HT1080 (cell line): ENCODE data around the gene TEX54. TPM values are rescaled to one million over a fixed set of nuclear protein-coding genes. Genes with fewer than 3 reads are reported as not detected.
A peak's percentile ranks its signal among the peaks of the same experiment; 100 is the strongest.
"Not testable (repeated sequence)": the region's sequence is repeated elsewhere in the genome, so short reads cannot be mapped to it uniquely, and the experiment has no call there.

Experiments
- DNase-seq: peaks from one replicate; pipeline ENCODE4 v3.0.0-alpha.2; 2015; ENCODE audit warnings: low read depth
- total RNA-seq: library from RNA; depleted of rRNA; stranded (reverse); fragments of >200 nt; shearing (Covaris generic); gene quantifications from 2 replicates; pipeline ENCODE4 v1.2.3, GENCODE V29; 2014

The TEX54 gene
- total RNA-seq, 1 experiment from 2014 or later: 0.66 TPM

GRCh38 chr11:62855571-62856332, 23.1 kb upstream of the TEX54 start:
- DNase-seq: peak; percentile 99

- DNase-seq: no peak
Measured at GRCh38 chr11:62854825-62855570, 22.4 kb upstream of the TEX54 start.

DNA sequence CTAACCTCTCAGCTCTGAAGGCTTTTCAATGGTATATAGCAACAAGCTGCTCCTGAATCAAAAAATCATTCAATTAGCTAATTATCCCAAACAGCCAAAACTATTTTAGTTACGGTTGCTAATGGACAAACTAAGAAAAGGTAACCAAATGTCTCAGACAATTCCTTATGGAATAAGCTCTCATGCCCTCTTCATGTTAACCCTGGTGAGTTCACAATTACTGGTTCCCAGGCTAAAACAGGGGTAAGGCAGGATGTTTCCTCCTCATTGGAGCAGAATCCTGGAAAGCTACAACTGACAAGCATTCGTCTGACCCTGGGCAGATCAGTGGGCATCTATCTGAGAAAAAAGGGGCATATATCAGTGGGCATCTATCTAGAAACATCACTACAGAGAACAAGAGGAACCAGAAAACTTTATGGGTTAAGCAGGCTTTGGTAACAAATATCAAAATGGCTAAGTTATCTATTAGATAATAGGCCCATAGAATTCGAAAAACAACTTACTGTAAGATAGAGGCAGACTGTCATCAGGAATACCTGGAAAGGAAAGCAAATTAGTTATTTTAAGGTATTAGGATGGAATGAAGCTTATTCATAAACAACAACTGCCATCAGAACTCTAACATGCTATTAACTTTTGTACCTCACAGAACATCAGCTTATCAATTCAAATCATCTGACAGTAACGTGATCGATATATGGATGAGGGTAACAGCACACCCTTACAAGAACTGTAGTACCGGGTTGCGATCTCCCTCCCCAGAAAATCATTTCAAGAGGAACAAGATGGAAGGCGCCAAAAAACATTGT, 21.6 kb upstream of the TEX54 start:
- no peak for DNase-seq

GRCh38 chr11:62853279-62853965, 20.8 kb upstream of the TEX54 start:
- DNase-seq: no peak

- no peak for DNase-seq
Measured at GRCh38 chr11:62852523-62853188, 20.0 kb upstream of the TEX54 start.

- DNase-seq: no peak
Measured at GRCh38 chr11:62851807-62852522, 19.3 kb upstream of the TEX54 start.

DNA sequence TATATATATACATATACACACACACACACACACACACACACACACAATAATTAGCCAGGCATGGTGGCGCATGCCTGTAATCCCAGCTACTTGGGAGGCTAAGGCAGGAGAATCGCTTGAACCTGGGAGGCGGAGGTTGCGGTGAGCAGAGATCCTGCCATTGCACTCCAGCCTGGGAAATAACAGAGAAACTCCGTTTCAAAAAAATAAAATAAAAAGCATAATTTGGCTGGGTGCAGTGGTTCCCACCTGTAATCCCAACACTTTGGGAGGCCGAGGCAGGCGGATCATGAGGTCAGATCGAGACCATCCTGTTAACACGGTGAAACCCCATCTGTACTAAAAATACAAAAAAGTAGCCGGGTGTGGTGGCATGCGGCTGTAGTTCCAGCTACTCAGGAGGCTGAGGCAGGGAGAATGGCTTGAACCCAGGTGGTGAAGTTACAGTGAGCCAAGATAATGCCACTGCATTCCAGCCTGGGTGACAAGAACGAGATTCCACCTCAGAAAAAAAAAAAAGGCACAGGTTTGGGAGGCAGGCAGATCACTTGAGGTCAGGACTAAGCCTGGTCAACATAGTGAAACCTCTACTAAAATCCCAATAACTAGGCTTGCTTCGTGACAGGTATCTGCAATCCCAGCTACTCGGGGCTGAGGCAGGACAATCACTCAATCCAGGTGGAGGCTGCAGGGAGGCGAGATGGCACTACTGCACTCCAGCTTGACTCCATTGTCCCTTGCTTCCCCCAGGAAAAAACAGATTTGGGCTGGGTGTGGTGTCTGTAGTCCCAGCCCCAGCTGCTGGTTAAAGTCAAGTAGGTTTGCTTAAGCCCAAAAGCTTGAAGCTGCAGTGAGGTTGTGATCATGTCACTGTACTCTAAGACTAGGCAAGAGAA, 18.5 kb upstream of the TEX54 start:
- DNase-seq: peak; percentile 84

GRCh38 chr11:62847767-62848314, 15.2 kb upstream of the TEX54 start:
- no peak for DNase-seq

DNA sequence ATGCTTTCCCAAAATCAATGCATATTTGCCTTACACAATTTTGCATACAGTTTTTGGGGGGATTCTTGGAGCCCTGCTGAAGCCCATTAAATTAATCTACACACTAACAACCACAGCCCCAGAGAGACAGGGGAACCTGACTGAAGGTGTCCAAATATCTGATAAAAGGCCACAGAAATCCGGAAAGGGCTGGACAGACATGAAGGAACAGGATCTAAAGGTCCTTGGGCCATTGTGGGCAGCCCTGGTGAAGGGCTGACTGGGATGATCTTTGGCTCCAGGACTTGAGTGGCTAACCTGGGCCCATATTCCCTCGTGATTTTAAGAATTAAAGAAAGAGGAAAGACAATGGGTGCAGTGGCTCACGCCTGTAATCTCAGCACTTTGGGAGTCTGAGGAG, 13.5 kb upstream of the TEX54 start:
- no peak for DNase-seq

DNA sequence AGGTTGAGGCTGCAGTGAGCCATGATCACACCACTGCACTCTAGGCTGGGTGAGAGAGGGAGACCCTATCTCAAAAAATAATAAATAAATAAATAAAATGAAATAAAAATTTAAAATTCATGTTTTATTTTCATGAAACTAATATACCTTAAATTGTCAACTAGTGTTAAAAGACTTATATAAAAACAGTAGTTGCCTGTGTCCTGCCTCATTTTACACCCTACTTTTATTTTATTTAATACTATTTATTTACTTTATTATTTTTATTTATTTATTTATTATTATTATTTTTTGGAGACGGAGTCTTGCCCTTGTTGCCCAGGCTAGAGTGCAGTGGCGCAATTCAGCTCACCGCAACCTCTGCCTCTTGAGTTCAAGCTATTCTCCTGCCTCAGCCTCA, 11.5 kb upstream of the TEX54 start:
- DNase-seq: no peak

DNA sequence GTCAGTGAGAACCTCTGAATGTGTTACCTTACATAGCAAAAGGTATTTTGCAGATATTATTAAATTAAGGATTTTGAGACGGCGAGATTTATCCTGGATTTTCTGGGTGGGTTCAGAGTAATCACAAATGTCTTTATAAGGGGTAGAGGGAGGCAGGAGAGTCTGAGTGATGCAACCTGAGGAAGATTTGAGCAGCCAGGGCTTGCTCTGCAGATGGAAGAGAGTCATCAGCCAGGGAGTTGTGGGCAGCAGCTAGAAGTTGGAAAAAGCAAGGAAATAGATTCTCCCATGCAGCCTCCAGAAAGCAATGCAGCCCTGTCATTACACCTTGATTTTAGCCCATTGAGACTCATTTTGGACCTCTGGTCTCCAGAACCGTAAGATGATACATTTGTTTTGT, 10.8 kb upstream of the TEX54 start:
- no peak for DNase-seq

DNA sequence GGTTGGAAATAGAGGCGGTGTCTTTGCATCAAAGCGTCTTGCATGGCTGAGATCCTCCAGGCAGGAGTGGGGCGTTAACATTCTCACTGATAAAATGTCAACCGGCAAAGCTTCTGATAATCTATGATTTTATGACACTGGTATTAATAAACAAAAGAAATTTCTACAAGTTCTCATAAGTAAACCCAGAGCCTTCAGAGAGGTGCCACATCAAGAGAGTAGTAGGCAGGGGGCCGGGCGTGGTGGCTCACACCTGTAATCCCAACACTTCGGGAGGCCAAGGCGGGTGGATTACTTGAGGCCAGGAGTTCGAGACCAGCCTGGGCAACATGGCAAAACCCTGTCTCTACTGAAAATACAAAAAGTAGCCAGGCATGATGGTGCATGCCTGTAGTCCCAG, 10.2 kb upstream of the TEX54 start:
- not testable (repeated sequence) for DNase-seq

DNA sequence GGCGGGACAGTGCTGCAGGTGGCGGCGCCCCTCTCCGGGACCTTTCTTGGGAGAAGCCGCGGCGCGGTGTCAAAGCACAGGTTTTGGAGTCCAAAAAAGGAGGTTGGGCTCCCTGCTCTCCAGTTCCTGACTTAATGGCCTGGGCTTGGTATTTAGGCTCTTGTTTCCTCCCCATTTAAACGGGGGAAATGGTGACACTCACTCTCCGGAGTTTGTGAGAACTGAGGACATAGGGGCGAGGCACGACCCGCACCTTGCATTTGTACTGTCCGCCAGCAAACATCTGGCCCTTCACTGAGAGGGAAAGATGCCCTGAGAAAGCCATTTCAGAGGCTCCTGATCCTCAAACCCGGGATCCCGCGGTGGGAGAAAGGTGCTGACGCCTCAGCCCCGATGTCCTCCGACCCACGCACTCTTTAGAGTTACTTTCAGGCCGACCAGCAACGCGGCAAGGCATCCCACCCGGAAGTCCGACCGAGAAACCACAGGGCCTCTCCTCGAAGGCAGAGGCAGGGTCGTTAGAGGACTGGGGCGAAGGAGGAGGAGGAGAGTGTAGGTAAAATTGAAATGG, 9.6 kb upstream of the TEX54 start:
- no peak for DNase-seq

GRCh38 chr11:62841361-62842170, 8.9 kb upstream of the TEX54 start:
- DNase-seq: peak; percentile 100

- DNase-seq: not testable (repeated sequence)
Measured at GRCh38 chr11:62840721-62841360, 8.2 kb upstream of the TEX54 start.

- peak; percentile 89 for DNase-seq
Measured at GRCh38 chr11:62839050-62839945, 6.7 kb upstream of the TEX54 start, which contains the start of gene WDR74. Gene WDR74 (minus strand): TSS chr11:62839590. CDS start chr11:62839570, 20 bp downstream.
